BJ (cell line): Measurements from ENCODE around the gene NDUFB8. TPM values are rescaled to one million over a fixed set of nuclear protein-coding genes. Genes with fewer than 3 reads are reported as not detected.
A peak's percentile ranks its signal among the peaks of the same experiment; 100 is the strongest.

Source experiments
- CTCF ChIA-PET: fragments of 350-600 bp; formaldehyde crosslinking; extraction: SDS; loops from one replicate; lab custom pipeline; 2021; ENCODE audit warnings: antibody characterized with exemption, inconsistent platforms; lab: Yijun Ruan, JAX
- POLR2A ChIA-PET: fragments of 300-600 bp; sonication (Branson Sonifier 250); formaldehyde crosslinking; extraction: SDS; loops from one replicate; lab custom pipeline; 2021; ENCODE audit warnings: antibody characterized with exemption; lab: Charles Lee
- DNase-seq: peaks from one replicate; pipeline ENCODE4 v3.0.0-alpha.2; 2011; ENCODE audit warnings: low read depth
- H3K27me3 ChIP-seq: 2 replicates; pipeline ENCODE4 v1.6.0; 2011; ENCODE audit warnings: low read length; ENCODE audit not compliant: control insufficient read depth, insufficient read depth
- H3K36me3 ChIP-seq: 2 replicates; pipeline ENCODE4 v1.5.1; 2011; ENCODE audit warnings: low read length; ENCODE audit not compliant: control insufficient read depth, insufficient read depth
- H3K4me3 ChIP-seq: 2 replicates; pipeline ENCODE4 v1.5.1; 2011; ENCODE audit warnings: low read depth, mild to moderate bottlenecking, control low read depth, low read length
- polyA plus RNA-seq: library from polyadenylated mRNA; depleted of rRNA; stranded (reverse); fragments of >200 nt; gene quantifications from 2 replicates; pipeline ENCODE4 v1.2.3, GENCODE V29; 2011
- TF ChIP-seq, protein P1 (sequence below): IDR thresholded peaks from 2 replicates; pipeline ENCODE4 v1.5.1; 2011; ENCODE audit warnings: low read depth, mild to moderate bottlenecking, control low read depth, inconsistent platforms, low read length, moderate library complexity; ENCODE audit not compliant: insufficient read depth

The NDUFB8 gene
- polyA plus RNA-seq, 1 experiment = 197 TPM

DNA sequence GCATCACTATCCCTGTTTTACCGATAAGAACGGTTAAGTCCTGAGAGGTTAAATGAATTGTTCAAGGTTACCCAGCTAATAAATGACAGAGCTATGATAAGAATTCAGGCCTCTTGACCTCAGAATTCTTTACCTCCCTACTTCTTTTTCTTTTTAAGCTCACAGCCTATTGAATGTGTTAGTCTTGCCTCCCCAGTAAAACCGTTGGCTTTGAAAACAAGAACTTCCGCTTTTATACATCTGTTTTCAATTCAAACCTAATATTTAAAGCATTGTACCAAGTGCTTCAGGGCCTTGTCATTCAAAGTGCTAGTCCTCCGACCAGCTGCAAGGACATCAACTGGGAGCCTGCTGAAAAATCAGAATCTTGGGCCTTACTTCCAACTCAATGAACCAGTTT is 25.6 kb downstream of the NDUFB8 start:
- TF ChIP-seq, protein P1, sequence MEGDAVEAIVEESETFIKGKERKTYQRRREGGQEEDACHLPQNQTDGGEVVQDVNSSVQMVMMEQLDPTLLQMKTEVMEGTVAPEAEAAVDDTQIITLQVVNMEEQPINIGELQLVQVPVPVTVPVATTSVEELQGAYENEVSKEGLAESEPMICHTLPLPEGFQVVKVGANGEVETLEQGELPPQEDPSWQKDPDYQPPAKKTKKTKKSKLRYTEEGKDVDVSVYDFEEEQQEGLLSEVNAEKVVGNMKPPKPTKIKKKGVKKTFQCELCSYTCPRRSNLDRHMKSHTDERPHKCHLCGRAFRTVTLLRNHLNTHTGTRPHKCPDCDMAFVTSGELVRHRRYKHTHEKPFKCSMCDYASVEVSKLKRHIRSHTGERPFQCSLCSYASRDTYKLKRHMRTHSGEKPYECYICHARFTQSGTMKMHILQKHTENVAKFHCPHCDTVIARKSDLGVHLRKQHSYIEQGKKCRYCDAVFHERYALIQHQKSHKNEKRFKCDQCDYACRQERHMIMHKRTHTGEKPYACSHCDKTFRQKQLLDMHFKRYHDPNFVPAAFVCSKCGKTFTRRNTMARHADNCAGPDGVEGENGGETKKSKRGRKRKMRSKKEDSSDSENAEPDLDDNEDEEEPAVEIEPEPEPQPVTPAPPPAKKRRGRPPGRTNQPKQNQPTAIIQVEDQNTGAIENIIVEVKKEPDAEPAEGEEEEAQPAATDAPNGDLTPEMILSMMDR = no peak
- H3K27me3 ChIP-seq = no peaks in the 10 kb centered on the region
- CTCF ChIA-PET = interaction anchor here (0.8 to 30.3 kb wide), 4 partner anchors 15 to 162 kb away, joined by 3 to 386 read pairs (median 128); partner anchors contain the start of gene SCD
- peak; percentile 59 for DNase-seq
- POLR2A ChIA-PET = interaction anchor here (0.6 kb wide), 1 partner anchor 17 kb away, joined by 11 read pairs; no protein-coding TSS in a partner anchor
- H3K4me3 ChIP-seq = no peak overlapping the region
- H3K36me3 ChIP-seq = 0 out of 2 replicates have a peak, but pooled peaks cover 2% of the 10 kb centered on the region

DNA sequence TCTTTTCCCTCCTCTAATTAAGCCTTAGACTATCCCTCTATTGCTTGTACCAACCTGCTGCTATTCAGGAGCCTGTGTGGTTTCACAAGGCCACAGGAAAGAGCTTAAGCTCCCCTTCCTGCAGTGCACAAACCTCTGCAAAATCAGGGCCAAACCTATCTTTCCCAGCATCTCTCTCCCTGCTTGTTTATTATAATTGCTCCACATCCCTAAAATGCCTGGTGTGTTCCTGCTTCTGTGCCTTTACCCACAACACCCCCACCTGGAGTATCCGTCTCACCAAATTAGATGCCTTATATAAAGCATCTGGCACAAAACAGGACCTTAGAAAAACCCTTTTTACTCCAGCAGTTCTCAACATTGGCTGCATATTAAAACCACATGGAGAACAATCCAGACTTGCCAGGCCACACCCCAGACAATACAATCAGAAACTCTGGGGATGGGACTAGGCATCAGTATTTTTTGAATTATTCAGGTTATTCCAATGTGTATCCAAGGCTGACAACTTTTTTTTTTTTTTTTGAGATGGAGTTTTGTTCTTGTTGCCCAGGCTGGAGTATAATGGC is 26.7 kb downstream of the NDUFB8 start:
- DNase-seq = no peak
- POLR2A ChIA-PET = no interaction called here
- CTCF ChIA-PET = interaction anchor here (0.8 to 30.3 kb wide), 3 partner anchors 19 to 161 kb away, joined by 3 to 386 read pairs (median 249); partner anchors contain the start of gene SCD
- TF ChIP-seq, protein P1 = no peak
- no peak overlapping the region for H3K4me3 ChIP-seq
- H3K27me3 ChIP-seq = no peaks in the 10 kb centered on the region
- H3K36me3 ChIP-seq = 0 out of 2 replicates have a peak, but pooled peaks cover 4% of the 10 kb centered on the region

DNA sequence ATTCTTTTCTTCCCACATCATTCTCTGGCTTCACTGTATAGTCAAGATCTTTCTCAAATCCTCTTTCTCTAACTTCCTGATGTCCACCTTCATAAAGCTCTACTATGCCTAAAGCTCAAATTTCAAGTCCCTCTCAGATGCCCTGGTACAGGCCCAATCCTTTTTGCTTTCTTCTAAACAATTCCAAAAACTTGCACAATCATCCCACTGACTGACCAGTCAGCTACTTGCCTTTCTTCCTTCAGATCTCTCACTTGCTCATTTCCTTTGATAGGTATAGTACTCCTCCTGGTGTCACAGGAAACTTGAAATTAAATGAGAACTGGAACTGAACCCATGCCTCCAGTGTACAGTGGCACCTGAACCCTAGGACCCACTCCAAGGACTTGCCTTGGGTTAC is 28.2 kb downstream of the NDUFB8 start:
- Histone ChIP-seq H3K36me3 (peaks cover 6% of the 10 kb centered on the region; the same call in 1 of the 2 replicates), H3K4me3 (no peak overlapping the region), H3K27me3 (no peaks in the 10 kb centered on the region)
- CTCF ChIA-PET = interaction anchor here (1.6 to 30.3 kb wide), 2 partner anchors 17 kb away, joined by 6 to 386 read pairs; no protein-coding TSS in a partner anchor
- TF ChIP-seq, protein P1 = no peak
- no peak for DNase-seq
- POLR2A ChIA-PET = no interaction called here

DNA sequence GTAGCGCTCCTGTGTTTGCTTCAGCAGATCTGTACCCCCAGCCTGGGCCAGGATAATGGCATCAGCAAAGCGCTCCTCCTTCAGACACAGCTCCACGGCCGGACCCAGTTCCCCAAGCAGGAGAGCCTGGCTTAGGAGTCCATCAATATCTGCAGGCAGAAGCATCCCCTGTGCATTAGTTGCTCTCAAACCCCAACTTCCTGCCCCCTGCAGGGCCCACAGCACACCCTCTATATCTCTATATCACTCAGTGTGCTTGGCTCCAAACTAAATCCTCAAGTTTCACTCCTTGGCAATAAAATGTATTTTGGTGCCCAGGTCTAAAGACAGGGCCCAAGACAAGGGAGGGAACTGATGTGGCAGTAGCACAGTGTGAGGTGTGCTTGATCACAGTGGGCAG is 31.6 kb downstream of the NDUFB8 start:
- H3K27me3 ChIP-seq = no peaks in the 10 kb centered on the region
- DNase-seq = no peak
- peaks cover 7% of the 10 kb centered on the region for H3K36me3 ChIP-seq
- ChIA-PET POLR2A (no interaction called here), CTCF (interaction anchor here (1.0 to 30.3 kb wide), 3 partner anchors 11 to 21 kb away, joined by 3 to 386 read pairs (median 15); no protein-coding TSS in a partner anchor)
- TF ChIP-seq, protein P1 = no peak
- no peak overlapping the region for H3K4me3 ChIP-seq

DNA sequence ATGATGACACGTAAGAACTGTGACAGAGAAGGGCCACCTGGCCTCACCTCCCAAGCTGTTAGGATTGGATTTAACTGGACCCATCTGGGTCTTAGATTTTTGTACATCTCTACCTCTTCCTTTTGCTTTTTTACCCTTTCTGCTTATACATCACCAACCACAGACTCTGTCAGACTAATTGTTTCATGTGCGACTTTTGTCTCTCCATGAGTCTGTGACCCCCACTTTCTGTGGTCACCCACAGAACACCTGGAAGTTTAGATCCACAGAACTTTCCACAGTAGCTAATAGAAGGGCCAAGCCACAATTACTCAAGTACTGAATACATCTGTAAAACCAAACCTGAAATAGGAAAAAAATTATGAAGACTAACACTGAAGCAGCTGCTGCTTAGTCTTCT is 33.1 kb downstream of the NDUFB8 start:
- H3K36me3 ChIP-seq = peaks cover 7% of the 10 kb centered on the region
- ChIA-PET POLR2A (no interaction called here), CTCF (interaction anchor here (0.9 to 30.3 kb wide), 5 partner anchors 12 to 62 kb away, joined by 3 to 386 read pairs (median 15); no protein-coding TSS in a partner anchor)
- TF ChIP-seq, protein P1 = no peak
- no peaks in the 10 kb centered on the region for H3K27me3 ChIP-seq
- no peak for DNase-seq
- no peak overlapping the region for H3K4me3 ChIP-seq
